Measurements from ENCODE around the gene PRICKLE2.

PRICKLE2 gene

GRCh38 chr3:64073158-64073761 lies 152.0 kb downstream of the PRICKLE2 start:
- no peak for DNase-seq (ENCODE audit: low read depth)
- no peak overlapping the region for H3K4me3 ChIP-seq (ENCODE audit: low read length)
- TF ChIP-seq CTCF (IDR thresholded peaks at IDR 0.05; ENCODE audit: insufficient read depth, low read depth, low read length, missing control alignments), result peak; percentile 2

- DNase-seq (ENCODE audit: low read depth), result no peak
- H3K4me3 ChIP-seq (ENCODE audit: low read length), result no peak overlapping the region
- no peak for TF ChIP-seq CTCF (IDR thresholded peaks at IDR 0.05; ENCODE audit: insufficient read depth, low read depth, low read length, missing control alignments)
Measured at GRCh38 chr3:64072126-64072525, 153.1 kb downstream of the PRICKLE2 start.

GRCh38 chr3:64070704-64071103 lies 154.6 kb downstream of the PRICKLE2 start:
- no peak for DNase-seq (ENCODE audit: low read depth)
- TF ChIP-seq CTCF (IDR thresholded peaks at IDR 0.05; ENCODE audit: insufficient read depth, low read depth, low read length, missing control alignments), result no peak
- no peak overlapping the region for H3K4me3 ChIP-seq (ENCODE audit: low read length)

- no peak for TF ChIP-seq CTCF (IDR thresholded peaks at IDR 0.05; ENCODE audit: insufficient read depth, low read depth, low read length, missing control alignments)
- H3K4me3 ChIP-seq (ENCODE audit: low read length), result no peak overlapping the region
- DNase-seq (ENCODE audit: low read depth), result no peak
Measured at GRCh38 chr3:64067506-64068346, 157.5 kb downstream of the PRICKLE2 start.

- TF ChIP-seq CTCF (IDR thresholded peaks at IDR 0.05; ENCODE audit: insufficient read depth, low read depth, low read length, missing control alignments), result no peak
- DNase-seq (ENCODE audit: low read depth), result no peak
- no peak overlapping the region for H3K4me3 ChIP-seq (ENCODE audit: low read length)
Measured at GRCh38 chr3:64064804-64065203, 160.5 kb downstream of the PRICKLE2 start.

GRCh38 chr3:64063983-64064438 lies 161.3 kb downstream of the PRICKLE2 start:
- DNase-seq (ENCODE audit: low read depth), result no peak
- TF ChIP-seq CTCF (IDR thresholded peaks at IDR 0.05; ENCODE audit: insufficient read depth, low read depth, low read length, missing control alignments), result no peak
- H3K4me3 ChIP-seq (ENCODE audit: low read length), result no peak overlapping the region

Measured in epithelial cell of esophagus (primary cell).